HepG2 (cell line): ENCODE results near the gene EEF1E1. TPM values are rescaled to one million over a fixed set of nuclear protein-coding genes. Genes with fewer than 3 reads are reported as not detected.

Source experiments
- ADNP ChIP-seq: sonication (generic); formaldehyde crosslinking; IDR thresholded peaks from 2 replicates; pipeline ENCODE4 v1.4.0; 2020; ENCODE audit warnings: missing genetic modification reagents
- EP300 ChIP-seq, 3 experiments: sonication (generic) in 1 of 3; formaldehyde crosslinking in 1 of 3; IDR thresholded peaks; 2 replicates each; pipeline versions ENCODE4 v1.5.1 to v1.6.1; 2011 to 2020; ENCODE audit warnings: low read depth in 2 of 3, low read length in 2 of 3, borderline replicate concordance in 1 of 3, improper control_type of control experiment in 1 of 3, mild to moderate bottlenecking in 1 of 3, missing genetic modification reagents in 1 of 3, moderate library complexity in 1 of 3
- IRX3 ChIP-seq: sonication (generic); formaldehyde crosslinking; IDR thresholded peaks from 2 replicates; pipeline ENCODE4 v1.8.1; 2023; ENCODE audit warnings: mild to moderate bottlenecking, low read depth, missing genetic modification reagents, borderline replicate concordance
- KAT2B ChIP-seq: fragments of 150-350 bp; IDR thresholded peaks from 2 replicates; pipeline ENCODE4 v1.6.1; 2014; ENCODE audit warnings: low read depth, low read length, borderline replicate concordance
- MAFK ChIP-seq, 2 experiments: IDR thresholded peaks in 1 of 2; conservative IDR thresholded peaks in 1 of 2; 2 replicates each; pipeline ENCODE4 v1.6.1; 2011; ENCODE audit warnings: improper control_type of control experiment in 2 of 2, low read length in 2 of 2
- MLXIP ChIP-seq: sonication (generic); formaldehyde crosslinking; IDR thresholded peaks from 2 replicates; pipeline ENCODE4 v1.9.0; 2021; ENCODE audit warnings: missing genetic modification reagents, borderline replicate concordance
- NR2F6 ChIP-seq, 2 experiments: IDR thresholded peaks; 2 replicates each; pipeline ENCODE4 v1.6.1; 2016; ENCODE audit warnings: antibody characterized with exemption in 1 of 2, mild to moderate bottlenecking in 1 of 2
- PCBP1 ChIP-seq: fragments of 200-400 bp; formaldehyde crosslinking; IDR thresholded peaks from 2 replicates; pipeline ENCODE4 v1.6.1; 2017; ENCODE audit warnings: mild to moderate bottlenecking, low read depth, low read length, borderline replicate concordance
- SMAD1 ChIP-seq: sonication (generic); formaldehyde crosslinking; IDR thresholded peaks from 2 replicates; pipeline ENCODE4 v1.4.0; 2020; ENCODE audit warnings: missing genetic modification reagents, low read depth, mild to moderate bottlenecking, borderline replicate concordance
- TBX3 ChIP-seq: fragments of 450-650 bp; IDR thresholded peaks from 2 replicates; pipeline ENCODE4 v1.6.1; 2017; ENCODE audit warnings: antibody characterized with exemption, mild to moderate bottlenecking, inconsistent platforms, borderline replicate concordance
- TGIF2 ChIP-seq: IDR thresholded peaks from 2 replicates; pipeline ENCODE4 v1.6.1; 2016; ENCODE audit warnings: control low read depth, missing compliant biosample characterization
- ZBTB39 ChIP-seq: sonication (generic); formaldehyde crosslinking; IDR thresholded peaks from 2 replicates; pipeline ENCODE4 v1.5.0; 2020; ENCODE audit warnings: missing genetic modification reagents
- ZEB1 ChIP-seq: IDR thresholded peaks from 2 replicates; pipeline ENCODE4 v1.6.1; 2012; ENCODE audit warnings: mild to moderate bottlenecking, low read depth, inconsistent platforms; ENCODE audit not compliant: insufficient replicate concordance
- ZNF672 ChIP-seq: sonication (generic); formaldehyde crosslinking; IDR thresholded peaks from 2 replicates; pipeline ENCODE4 v1.8.1; 2022; ENCODE audit warnings: missing genetic modification reagents
- polyA plus RNA-seq, 8 experiments: library from polyadenylated mRNA; depleted of rRNA in 3 of 8; stranded (reverse) in 7 of 8; unstranded in 1 of 8; fragments of >200 nt; fragmentation: Illumina TruSeq in 4 of 8; extraction: Trizol in 4 of 8; gene quantifications; 2 replicates each; pipeline versions ENCODE4 v1.2.1 to v1.2.3, GENCODE V29; 2011 to 2016; ENCODE audit warnings: low read depth in 4 of 8, missing spikeins in 1 of 8, mixed read lengths in 1 of 8; ENCODE audit not compliant: insufficient read depth in 1 of 8
- total RNA-seq, 5 experiments: library from RNA; depleted of rRNA; stranded (reverse); fragments of >200 nt; fragmentation: Illumina TruSeq; extraction: Trizol; gene quantifications; 2 replicates each; pipeline ENCODE4 v1.2.3, GENCODE V29; 2016; ENCODE audit warnings: low read depth in 1 of 5
- TF ChIP-seq, protein P1 (sequence below): sonication (generic); formaldehyde crosslinking; IDR thresholded peaks from 2 replicates; pipeline ENCODE4 v1.5.0; 2020; ENCODE audit warnings: missing genetic modification reagents
- TF ChIP-seq, protein P2 (sequence below): sonication (generic); formaldehyde crosslinking; IDR thresholded peaks from 2 replicates; pipeline ENCODE4 v1.4.0; 2020; ENCODE audit warnings: missing genetic modification reagents
- TF ChIP-seq, protein P3 (sequence below): IDR thresholded peaks from 2 replicates; pipeline ENCODE4 v1.6.1; 2016; ENCODE audit warnings: low read depth
- TF ChIP-seq, protein P4 (sequence below): sonication (generic); formaldehyde crosslinking; IDR thresholded peaks from 2 replicates; pipeline ENCODE4 v1.5.0; 2020; ENCODE audit warnings: missing genetic modification reagents, mild to moderate bottlenecking, borderline replicate concordance

The EEF1E1 gene
- total and polyA plus RNA-seq, 2 of the 13 experiments (the other 11 are each of a cell fraction or from before 2014, with no cell fraction given): 128 to 188 TPM

DNA sequence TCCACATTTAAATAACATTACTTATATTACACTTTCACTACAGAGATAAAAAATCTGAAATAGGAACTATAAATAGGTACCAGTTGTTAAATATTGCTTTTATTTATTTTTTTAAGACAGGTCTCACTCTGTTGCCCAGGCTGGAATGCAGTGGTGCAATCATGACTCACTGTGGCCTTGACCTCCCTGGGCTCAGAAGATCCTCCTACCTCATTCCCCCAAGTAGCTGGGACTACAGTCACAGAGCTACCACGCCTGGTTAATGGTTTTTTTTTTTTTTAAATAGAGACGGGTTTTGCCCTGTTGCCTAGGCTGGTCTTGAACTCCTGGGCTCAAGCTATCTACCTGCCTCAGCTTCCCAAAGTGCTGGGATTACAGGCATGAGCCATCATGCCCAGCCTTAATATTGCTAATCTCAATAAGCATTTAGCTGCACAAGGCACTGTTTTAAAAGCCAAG is 17.3 kb downstream of the EEF1E1 start (continued):
- TF ChIP-seq MLXIP (CRISPR knock-in tag) (no peak), ZBTB39 (0 out of 2 replicates have a peak, but pooled peaks have one; percentile 65), SMAD1 (CRISPR knock-in tag) (no peak), IRX3 (CRISPR knock-in tag) (no peak), NR2F6 (IDR thresholded peaks at IDR 0.05) (peak; percentile 100), NR2F6 (CRISPR knock-in tag; IDR thresholded peaks at IDR 0.05) (peak; percentile 100), TBX3 (no peak), KAT2B (no peak), ZEB1 (peak; percentile 76), MAFK (conservative IDR thresholded peaks at IDR 0.05 in 1 of 2, IDR thresholded peaks at IDR 0.05 in 1 of 2; ENCODE audit: low read length in 2 of 2) (no peak), ZNF672 (CRISPR knock-in tag) (no peak), ADNP (CRISPR knock-in tag) (0 out of 2 replicates have a peak, but pooled peaks have one; percentile 50), PCBP1 (no peak), TGIF2 (CRISPR knock-in tag) (no peak), EP300 (IDR thresholded peaks at IDR 0.05; ENCODE audit: low read depth in 2 of 2, low read length in 2 of 2) (peak; percentile 90 to 95), EP300 (CRISPR knock-in tag; IDR thresholded peaks at IDR 0.05; ENCODE audit: borderline replicate concordance) (peak; percentile 93)
- TF ChIP-seq, protein P1, sequence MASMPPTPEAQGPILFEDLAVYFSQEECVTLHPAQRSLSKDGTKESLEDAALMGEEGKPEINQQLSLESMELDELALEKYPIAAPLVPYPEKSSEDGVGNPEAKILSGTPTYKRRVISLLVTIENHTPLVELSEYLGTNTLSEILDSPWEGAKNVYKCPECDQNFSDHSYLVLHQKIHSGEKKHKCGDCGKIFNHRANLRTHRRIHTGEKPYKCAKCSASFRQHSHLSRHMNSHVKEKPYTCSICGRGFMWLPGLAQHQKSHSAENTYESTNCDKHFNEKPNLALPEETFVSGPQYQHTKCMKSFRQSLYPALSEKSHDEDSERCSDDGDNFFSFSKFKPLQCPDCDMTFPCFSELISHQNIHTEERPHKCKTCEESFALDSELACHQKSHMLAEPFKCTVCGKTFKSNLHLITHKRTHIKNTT (CRISPR knock-in tag): no peak
- TF ChIP-seq, protein P2, sequence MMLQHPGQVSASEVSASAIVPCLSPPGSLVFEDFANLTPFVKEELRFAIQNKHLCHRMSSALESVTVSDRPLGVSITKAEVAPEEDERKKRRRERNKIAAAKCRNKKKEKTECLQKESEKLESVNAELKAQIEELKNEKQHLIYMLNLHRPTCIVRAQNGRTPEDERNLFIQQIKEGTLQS: peak; percentile 100
- TF ChIP-seq, protein P3, sequence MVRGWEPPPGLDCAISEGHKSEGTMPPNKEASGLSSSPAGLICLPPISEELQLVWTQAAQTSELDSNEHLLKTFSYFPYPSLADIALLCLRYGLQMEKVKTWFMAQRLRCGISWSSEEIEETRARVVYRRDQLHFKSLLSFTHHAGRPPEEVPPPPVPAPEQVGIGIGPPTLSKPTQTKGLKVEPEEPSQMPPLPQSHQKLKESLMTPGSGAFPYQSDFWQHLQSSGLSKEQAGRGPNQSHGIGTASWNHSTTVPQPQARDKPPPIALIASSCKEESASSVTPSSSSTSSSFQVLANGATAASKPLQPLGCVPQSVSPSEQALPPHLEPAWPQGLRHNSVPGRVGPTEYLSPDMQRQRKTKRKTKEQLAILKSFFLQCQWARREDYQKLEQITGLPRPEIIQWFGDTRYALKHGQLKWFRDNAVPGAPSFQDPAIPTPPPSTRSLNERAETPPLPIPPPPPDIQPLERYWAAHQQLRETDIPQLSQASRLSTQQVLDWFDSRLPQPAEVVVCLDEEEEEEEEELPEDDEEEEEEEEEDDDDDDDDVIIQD (CRISPR knock-in tag): peak; percentile 99
- TF ChIP-seq, protein P4, sequence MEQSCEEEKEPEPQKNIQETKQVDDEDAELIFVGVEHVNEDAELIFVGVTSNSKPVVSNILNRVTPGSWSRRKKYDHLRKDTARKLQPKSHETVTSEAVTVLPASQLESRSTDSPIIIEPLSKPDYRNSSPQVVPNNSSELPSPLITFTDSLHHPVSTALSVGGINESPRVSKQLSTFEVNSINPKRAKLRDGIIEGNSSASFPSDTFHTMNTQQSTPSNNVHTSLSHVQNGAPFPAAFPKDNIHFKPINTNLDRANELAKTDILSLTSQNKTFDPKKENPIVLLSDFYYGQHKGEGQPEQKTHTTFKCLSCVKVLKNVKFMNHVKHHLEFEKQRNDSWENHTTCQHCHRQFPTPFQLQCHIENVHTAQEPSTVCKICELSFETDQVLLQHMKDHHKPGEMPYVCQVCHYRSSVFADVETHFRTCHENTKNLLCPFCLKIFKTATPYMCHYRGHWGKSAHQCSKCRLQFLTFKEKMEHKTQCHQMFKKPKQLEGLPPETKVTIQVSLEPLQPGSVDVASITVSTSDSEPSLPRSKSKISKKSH (CRISPR knock-in tag): no peak
